HG03520 (cell line): ENCODE results near the gene NECTIN1.
"Not testable (repeated sequence)": the region's sequence is repeated elsewhere in the genome, so short reads cannot be mapped to it uniquely, and the experiment has no call there.

Source experiments
- ATAC-seq: cut with Tn5 transposase; IDR thresholded peaks from one replicate; pipeline ENCODE4 v1.9.1; 2021; ENCODE audit warnings: mild to moderate bottlenecking, moderate library complexity; ENCODE audit not compliant: unreplicated experiment

The NECTIN1 gene

GRCh38 chr11:119623682-119624081 is 105.3 kb downstream of the NECTIN1 start:
- ATAC-seq = no peak

- ATAC-seq = no peak
These were observed 106.4 kb downstream of the NECTIN1 start for GRCh38 chr11:119622454-119623143.

- no peak for ATAC-seq
These were observed 109.3 kb downstream of the NECTIN1 start for GRCh38 chr11:119619665-119620064.

- no peak for ATAC-seq
These were observed 110.6 kb downstream of the NECTIN1 start for GRCh38 chr11:119618208-119618909.

- no peak for ATAC-seq
These were observed 111.7 kb downstream of the NECTIN1 start for GRCh38 chr11:119617340-119617713.

GRCh38 chr11:119616586-119617339 is 112.2 kb downstream of the NECTIN1 start:
- ATAC-seq = no peak

- ATAC-seq = no peak
These were observed 113.2 kb downstream of the NECTIN1 start for GRCh38 chr11:119615882-119616196.

- no peak for ATAC-seq
These were observed 113.8 kb downstream of the NECTIN1 start for GRCh38 chr11:119615003-119615881.

- no peak for ATAC-seq
These were observed 114.6 kb downstream of the NECTIN1 start for GRCh38 chr11:119614222-119615002.

- no peak for ATAC-seq
These were observed 116.2 kb downstream of the NECTIN1 start for GRCh38 chr11:119612814-119613213.

- ATAC-seq = no peak
These were observed 118.1 kb downstream of the NECTIN1 start for GRCh38 chr11:119610836-119611426.

GRCh38 chr11:119608781-119609180 is 120.2 kb downstream of the NECTIN1 start:
- ATAC-seq = no peak

- no peak for ATAC-seq
These were observed 120.8 kb downstream of the NECTIN1 start for GRCh38 chr11:119608201-119608600.

- ATAC-seq = no peak
These were observed 121.3 kb downstream of the NECTIN1 start for GRCh38 chr11:119607726-119608125.

GRCh38 chr11:119605137-119605665 is 123.8 kb downstream of the NECTIN1 start:
- no peak for ATAC-seq

GRCh38 chr11:119602745-119603373 is 126.1 kb downstream of the NECTIN1 start:
- no peak for ATAC-seq

GRCh38 chr11:119599864-119600541 is 129.0 kb downstream of the NECTIN1 start:
- ATAC-seq = no peak

GRCh38 chr11:119595941-119596340 is 133.1 kb downstream of the NECTIN1 start:
- ATAC-seq = not testable (repeated sequence)
